ENCODE results near the gene TCF4. TPM values are rescaled to one million over a fixed set of nuclear protein-coding genes. Genes with fewer than 3 reads are reported as not detected.

Gene TCF4
- total RNA-seq, 1 donor from 2014 or later = 77.3 TPM

GRCh38 chr18:55232506-55232905, 355.5 kb downstream of the TCF4 start:
- no peak for TF ChIP-seq CTCF (IDR thresholded peaks at IDR 0.05)
- Mint-ChIP-seq H3K27ac (ENCODE audit: unreplicated experiment) (no peak overlapping the region), H3K4me3 (ENCODE audit: unreplicated experiment) (no peak overlapping the region), H3K9me3 (ENCODE audit: unreplicated experiment) (no peaks in the 10 kb centered on the region), H3K27me3 (ENCODE audit: unreplicated experiment) (no peaks in the 10 kb centered on the region), H3K36me3 (ENCODE audit: unreplicated experiment) (peaks cover 47% of the 10 kb centered on the region), H3K4me1 (ENCODE audit: unreplicated experiment) (peaks cover 22% of the 10 kb centered on the region)
- DNase-seq (ENCODE audit: extremely low spot score, unreplicated experiment) = no peak

GRCh38 chr18:55229682-55230081, 358.3 kb downstream of the TCF4 start:
- Mint-ChIP-seq H3K27ac (ENCODE audit: unreplicated experiment) (no peak overlapping the region), H3K27me3 (ENCODE audit: unreplicated experiment) (no peaks in the 10 kb centered on the region), H3K4me1 (ENCODE audit: unreplicated experiment) (peaks cover 28% of the 10 kb centered on the region), H3K9me3 (ENCODE audit: unreplicated experiment) (no peaks in the 10 kb centered on the region), H3K36me3 (ENCODE audit: unreplicated experiment) (peaks cover 50% of the 10 kb centered on the region), H3K4me3 (ENCODE audit: unreplicated experiment) (no peak overlapping the region)
- TF ChIP-seq CTCF (IDR thresholded peaks at IDR 0.05) = no peak
- no peak for DNase-seq (ENCODE audit: extremely low spot score, unreplicated experiment)

- Mint-ChIP-seq H3K4me3 (ENCODE audit: unreplicated experiment) (no peak overlapping the region), H3K27ac (ENCODE audit: unreplicated experiment) (no peak overlapping the region), H3K36me3 (ENCODE audit: unreplicated experiment) (peaks cover 47% of the 10 kb centered on the region)
These were observed 359.3 kb downstream of the TCF4 start for GRCh38 chr18:55228707-55229106.

GRCh38 chr18:55228191-55228590, 359.8 kb downstream of the TCF4 start:
- peak overlapping the region; percentile 69 for H3K27ac Mint-ChIP-seq (ENCODE audit: unreplicated experiment)
- H3K9me3 Mint-ChIP-seq (ENCODE audit: unreplicated experiment) = no peaks in the 10 kb centered on the region
- TF ChIP-seq CTCF (IDR thresholded peaks at IDR 0.05) = no peak
- peaks cover 41% of the 10 kb centered on the region for H3K4me1 Mint-ChIP-seq (ENCODE audit: unreplicated experiment)
- H3K27me3 Mint-ChIP-seq (ENCODE audit: unreplicated experiment) = no peaks in the 10 kb centered on the region
- DNase-seq (ENCODE audit: extremely low spot score, unreplicated experiment) = no peak
- peaks cover 48% of the 10 kb centered on the region for H3K36me3 Mint-ChIP-seq (ENCODE audit: unreplicated experiment)
- H3K4me3 Mint-ChIP-seq (ENCODE audit: unreplicated experiment) = no peak overlapping the region

More at GRCh38 chr18:55228707-55229106, 359.3 kb downstream of the TCF4 start:
- TF ChIP-seq CTCF (IDR thresholded peaks at IDR 0.05) = no peak
- H3K4me1 Mint-ChIP-seq (ENCODE audit: unreplicated experiment) = peaks cover 37% of the 10 kb centered on the region
- no peaks in the 10 kb centered on the region for H3K27me3 Mint-ChIP-seq (ENCODE audit: unreplicated experiment)
- H3K9me3 Mint-ChIP-seq (ENCODE audit: unreplicated experiment) = no peaks in the 10 kb centered on the region
- no peak for DNase-seq (ENCODE audit: extremely low spot score, unreplicated experiment)

- TF ChIP-seq CTCF (IDR thresholded peaks at IDR 0.05) = no peak
- peaks cover 45% of the 10 kb centered on the region for H3K4me1 Mint-ChIP-seq (ENCODE audit: unreplicated experiment)
- H3K9me3 Mint-ChIP-seq (ENCODE audit: unreplicated experiment) = no peaks in the 10 kb centered on the region
- H3K27ac Mint-ChIP-seq (ENCODE audit: unreplicated experiment) = no peak overlapping the region
- H3K4me3 Mint-ChIP-seq (ENCODE audit: unreplicated experiment) = no peak overlapping the region
- peaks cover 49% of the 10 kb centered on the region for H3K36me3 Mint-ChIP-seq (ENCODE audit: unreplicated experiment)
- DNase-seq (ENCODE audit: extremely low spot score, unreplicated experiment) = no peak
- no peaks in the 10 kb centered on the region for H3K27me3 Mint-ChIP-seq (ENCODE audit: unreplicated experiment)
These were observed 360.2 kb downstream of the TCF4 start for GRCh38 chr18:55227771-55228170.

All from osteocyte (in vitro differentiated cells).